WI38 (cell line): Measurements from ENCODE around the gene TESK1.
"Not testable (repeated sequence)": the region's sequence is repeated elsewhere in the genome, so short reads cannot be mapped to it uniquely, and the experiment has no call there.

Source experiments
- H3K4me3 ChIP-seq: 2 replicates; pipeline ENCODE4 v1.5.1; 2011; ENCODE audit warnings: low read depth, mild to moderate bottlenecking, control low read depth, low read length
- CTCF ChIP-seq: IDR thresholded peaks from 2 replicates; pipeline ENCODE4 v1.5.1; 2012; ENCODE audit warnings: low read depth, mild to moderate bottlenecking, control low read depth, low read length

Gene TESK1

DNA sequence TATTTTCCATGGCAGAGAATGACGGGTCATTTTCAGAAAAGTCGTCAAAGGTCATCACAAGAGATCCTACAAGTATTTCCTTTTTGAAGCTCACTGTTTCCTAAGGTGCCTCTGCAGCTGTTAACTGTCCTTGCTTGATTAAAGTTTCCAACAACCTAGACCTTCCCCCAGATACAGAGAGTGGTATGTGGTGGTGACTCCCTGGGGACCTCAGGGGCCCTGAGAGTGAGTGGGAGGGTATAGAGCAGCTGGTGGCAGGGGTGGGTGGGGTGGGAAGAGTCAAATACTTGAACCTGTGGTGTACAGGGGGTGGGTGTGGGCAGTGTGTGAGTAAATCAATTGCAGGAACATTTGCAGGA, 14.7 kb downstream of the TESK1 start:
- no peak overlapping the region for H3K4me3 ChIP-seq
- TF ChIP-seq CTCF, result no peak

- H3K4me3 ChIP-seq, result no peak overlapping the region
- TF ChIP-seq CTCF, result no peak
Measured at GRCh38 chr9:35627575-35627974, 22.5 kb downstream of the TESK1 start.

GRCh38 chr9:35628389-35628991, 23.4 kb downstream of the TESK1 start:
- H3K4me3 ChIP-seq, result no peak overlapping the region
- no peak for TF ChIP-seq CTCF

- TF ChIP-seq CTCF, result no peak
- no peak overlapping the region for H3K4me3 ChIP-seq
Measured at GRCh38 chr9:35629597-35629996, 24.5 kb downstream of the TESK1 start.

DNA sequence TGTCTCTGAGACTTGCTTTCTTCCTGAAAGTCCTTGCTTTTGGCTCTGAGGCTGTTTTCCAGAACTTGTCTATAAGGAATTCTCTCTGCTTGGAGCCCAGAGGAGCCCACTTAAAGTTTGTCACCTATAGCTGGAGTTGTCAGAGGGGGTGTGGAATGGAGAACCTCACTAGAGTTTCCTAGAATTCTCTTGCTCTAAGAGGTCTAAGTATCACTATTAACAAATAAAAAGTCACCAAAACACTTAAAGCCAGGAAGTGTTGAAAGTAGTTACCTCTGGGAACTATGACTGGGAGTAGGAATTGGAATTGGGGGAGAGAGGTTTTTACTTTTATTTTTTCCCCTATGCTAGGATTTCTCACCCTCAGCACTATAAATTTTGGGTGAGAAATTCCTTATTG, 30.7 kb downstream of the TESK1 start:
- no peak overlapping the region for H3K4me3 ChIP-seq
- TF ChIP-seq CTCF, result no peak

DNA sequence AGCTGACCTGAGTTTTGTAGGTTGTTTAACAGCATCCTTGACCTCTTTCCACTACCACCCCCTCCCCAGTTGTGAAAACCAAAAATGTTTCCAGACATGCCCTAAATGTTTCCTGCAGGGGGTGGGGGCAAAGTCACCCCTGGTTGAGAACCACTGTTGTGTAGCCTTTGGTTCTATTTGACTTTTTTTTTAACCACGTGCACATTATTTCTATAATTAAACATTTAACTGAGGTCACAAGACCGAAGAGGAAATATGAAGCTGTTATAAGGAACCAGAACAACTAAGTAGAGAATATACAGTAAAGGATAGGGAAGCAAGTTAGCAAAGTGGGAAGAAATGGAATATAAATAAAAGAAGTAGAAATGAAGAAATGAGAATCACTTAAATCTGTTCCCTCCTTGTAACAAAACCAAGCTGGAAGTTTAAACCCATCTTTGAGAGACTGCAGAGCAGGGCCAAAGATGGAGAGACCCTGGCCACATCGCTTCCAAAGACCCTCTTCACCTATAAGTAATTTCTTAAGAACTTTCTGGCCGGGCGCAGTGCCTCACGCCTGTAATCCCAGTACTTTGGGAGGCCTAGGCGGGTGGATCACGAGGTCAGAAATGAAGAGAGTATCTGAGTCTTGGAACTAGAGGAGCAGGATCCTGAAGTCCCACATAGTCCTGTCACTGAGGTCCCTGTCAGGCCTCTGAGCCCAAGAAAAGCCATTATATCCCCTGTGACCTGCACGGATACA, 31.2 kb downstream of the TESK1 start:
- H3K4me3 ChIP-seq, result no peak overlapping the region
- no peak for TF ChIP-seq CTCF

- H3K4me3 ChIP-seq, result not testable (repeated sequence)
Measured at GRCh38 chr9:35636877-35637246, 31.8 kb downstream of the TESK1 start.

DNA sequence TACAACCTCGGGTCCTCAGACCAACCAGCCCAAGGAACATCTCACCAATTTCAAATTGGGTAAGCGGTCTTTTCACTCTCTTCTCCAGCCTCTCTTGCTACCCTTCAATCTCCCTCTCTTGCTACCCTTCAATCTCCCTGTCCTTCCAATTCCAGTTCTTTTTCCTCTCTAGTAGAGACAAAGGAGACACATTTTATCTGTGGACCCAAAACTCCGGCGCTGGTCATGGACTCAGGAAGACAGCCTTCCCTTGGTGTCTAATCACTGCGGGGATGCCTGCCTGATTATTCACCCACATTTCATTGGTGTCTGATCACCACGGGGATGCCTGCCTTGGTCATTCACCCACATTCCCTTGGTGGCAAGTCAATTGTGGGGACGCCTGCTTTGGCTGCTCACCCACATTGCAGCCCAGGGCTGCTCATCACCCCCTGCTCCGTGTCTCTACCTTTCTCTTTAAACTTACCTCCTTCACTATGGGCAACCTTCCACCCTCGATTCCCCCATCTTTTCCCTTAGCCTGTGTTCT, 32.4 kb downstream of the TESK1 start:
- H3K4me3 ChIP-seq, result not testable (repeated sequence)

DNA sequence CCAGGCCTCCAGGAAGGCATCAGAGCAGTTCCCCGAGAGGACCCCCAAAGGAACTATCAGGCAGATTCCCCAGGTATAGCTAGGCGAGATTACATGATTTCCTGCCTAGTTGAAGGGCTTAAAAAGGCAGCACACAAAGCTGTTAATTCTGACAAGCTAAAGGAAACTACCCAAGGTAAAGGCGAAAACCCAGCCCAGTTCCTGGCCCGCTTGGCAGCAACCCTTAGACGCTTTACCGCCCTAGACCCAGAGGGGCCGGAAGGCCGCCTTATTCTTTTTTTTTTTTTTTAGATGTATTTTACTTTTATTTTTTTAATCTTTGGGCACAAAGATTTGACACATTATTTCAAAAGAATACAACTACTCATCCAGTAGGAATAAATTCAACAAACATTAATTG, 33.7 kb downstream of the TESK1 start:
- not testable (repeated sequence) for H3K4me3 ChIP-seq

- not testable (repeated sequence) for H3K4me3 ChIP-seq
Measured at GRCh38 chr9:35639225-35639624, 34.2 kb downstream of the TESK1 start.
